H1 (cell line): ENCODE data around the gene SLC30A2. TPM values are rescaled to one million over a fixed set of nuclear protein-coding genes. Genes with fewer than 3 reads are reported as not detected.

ENCODE experiments used
- BCL11A ChIP-seq, 2 experiments: IDR thresholded peaks; one replicate each; pipeline ENCODE4 v1.6.1; 2011; ENCODE audit warnings: low read depth in 2 of 2, low read length in 2 of 2, mild to moderate bottlenecking in 2 of 2
- CEBPB ChIP-seq: IDR thresholded peaks from 2 replicates; pipeline ENCODE4 v1.6.1; 2012; ENCODE audit warnings: low read depth, low read length
- CREB1 ChIP-seq: IDR thresholded peaks from 2 replicates; pipeline ENCODE4 v1.6.1; 2012; ENCODE audit warnings: inconsistent platforms
- CTBP2 ChIP-seq: IDR thresholded peaks from 2 replicates; pipeline ENCODE4 v1.7.0; 2011; ENCODE audit warnings: borderline replicate concordance, mild to moderate bottlenecking, moderate library complexity, mixed read lengths, low read length; ENCODE audit not compliant: insufficient read depth, insufficient read length
- JUN ChIP-seq: IDR thresholded peaks from 2 replicates; pipeline ENCODE4 v1.6.1; 2011; ENCODE audit warnings: low read depth, mild to moderate bottlenecking, improper control_type of control experiment, low read length
- RFX5 ChIP-seq: IDR thresholded peaks from 2 replicates; pipeline ENCODE4 v1.6.1; 2011; ENCODE audit warnings: low read depth, low read length, improper control_type of control experiment, borderline replicate concordance
- SIRT6 ChIP-seq: IDR thresholded peaks from one replicate; pipeline ENCODE4 v1.7.1; 2012; ENCODE audit warnings: low read length, inconsistent platforms
- SUZ12 ChIP-seq: fragments of 200-600 bp; sonication (generic); IDR thresholded peaks from 2 replicates; pipeline ENCODE4 v1.6.1; 2012; ENCODE audit warnings: mild to moderate bottlenecking, inconsistent platforms, low read length, moderate library complexity, mixed read lengths
- polyA plus RNA-seq, 7 experiments: library from polyadenylated mRNA; depleted of rRNA in 3 of 7; stranded (reverse) in 5 of 7; unstranded in 2 of 7; fragments of >200 nt in 5 of 7; fragments of 200-250 nt in 2 of 7; gene quantifications; 1 replicate in 5 of 7; 2 replicates in 1 of 7; 4 replicates in 1 of 7; pipeline versions ENCODE4 v1.2.1 to v1.2.3, GENCODE V29; 2011 to 2013; ENCODE audit warnings: missing spikeins in 2 of 7, mixed read lengths in 2 of 7
- total RNA-seq: library from RNA; stranded (reverse); fragmentation: NEBNext Ultra II Directional; extraction: Animal tissue kit (Norgen Biotek cat#: 25700); gene quantifications from 2 replicates; pipeline ENCODE4 v1.2.1, GENCODE V29; 2021

Gene SLC30A2
- total and polyA plus RNA-seq, 2 of the 8 experiments (the other 6 are each of a cell fraction or from before 2014, with no cell fraction given), result 0.19 to 0.76 TPM

DNA sequence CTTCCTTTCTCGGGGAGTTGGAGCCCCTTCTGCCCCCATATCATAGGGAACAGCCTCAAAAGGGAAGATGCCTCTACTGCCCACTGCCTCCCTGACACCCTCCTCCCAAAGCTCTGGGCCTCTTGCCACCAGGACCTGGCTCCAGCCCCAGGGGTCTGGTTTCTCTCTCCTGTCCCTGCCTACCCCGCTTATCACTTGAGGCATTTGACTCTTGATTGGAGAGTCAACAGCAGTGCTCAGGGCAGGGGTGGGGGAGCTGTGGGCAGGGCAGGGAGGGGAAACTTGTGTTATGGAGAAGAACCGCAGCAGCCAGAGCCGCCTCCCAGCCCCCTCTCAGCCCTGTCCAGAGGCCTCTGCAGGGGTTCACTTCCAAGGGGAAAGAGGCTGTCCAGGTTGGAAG lies 20.9 kb upstream of the SLC30A2 start (continued):
- no peak for TF ChIP-seq CREB1
- TF ChIP-seq SUZ12, result no peak
- TF ChIP-seq JUN, result no peak
- no peak for TF ChIP-seq RFX5
- TF ChIP-seq CEBPB, result no peak
- TF ChIP-seq SIRT6, result no peak
- TF ChIP-seq BCL11A (IDR thresholded peaks at IDR 0.05; ENCODE audit: low read depth in 2 of 2, low read length in 2 of 2), result no peak
- no peak for TF ChIP-seq CTBP2
